Stimulated activated CD4-positive, alpha-beta T cell treated with anti-CD3 and anti-CD28 coated beads, TNF-alpha, amount 100 ng/mL, for 48 hours (primary cell): ENCODE data around the gene HRH1.
"Not testable (repeated sequence)": the region's sequence is repeated elsewhere in the genome, so short reads cannot be mapped to it uniquely, and the experiment has no call there.

Source experiments
- DNase-seq, 3 donors: peaks; one replicate each; pipeline ENCODE4 v3.0.0-alpha.2; 2020; ENCODE audit warnings: low read depth in 3 of 3

The HRH1 gene

GRCh38 chr3:11154036-11154952, at the start of gene HRH1:
TSS of gene HRH1 (plus strand) at chr3:11154493. CDS start at chr3:11259038, 104,545 bp downstream.
- DNase-seq: no peak

- DNase-seq: not testable (repeated sequence)
These were observed 41.0 kb upstream of the HRH1 start for GRCh38 chr3:11113316-11113715.

- DNase-seq: no peak
These were observed 38.7 kb upstream of the HRH1 start for GRCh38 chr3:11115548-11115947.

GRCh38 chr3:11116336-11117059, 37.8 kb upstream of the HRH1 start:
- DNase-seq: no peak

- no peak for DNase-seq
These were observed 36.7 kb upstream of the HRH1 start for GRCh38 chr3:11117591-11117990.

GRCh38 chr3:11118181-11118682, 36.1 kb upstream of the HRH1 start:
- DNase-seq: no peak

- no peak for DNase-seq
These were observed 34.0 kb upstream of the HRH1 start for GRCh38 chr3:11120091-11120805.

GRCh38 chr3:11126653-11127052, 27.6 kb upstream of the HRH1 start:
- no peak for DNase-seq

GRCh38 chr3:11128682-11129632, 25.3 kb upstream of the HRH1 start:
- no peak for DNase-seq

GRCh38 chr3:11130385-11130784, 23.9 kb upstream of the HRH1 start:
- DNase-seq: no peak

GRCh38 chr3:11131371-11131770, 22.9 kb upstream of the HRH1 start:
- no peak for DNase-seq

- DNase-seq: not testable (repeated sequence)
These were observed 22.4 kb upstream of the HRH1 start for GRCh38 chr3:11131886-11132285.

GRCh38 chr3:11132861-11133260, 21.4 kb upstream of the HRH1 start:
- DNase-seq: no peak

GRCh38 chr3:11134794-11135193, 19.5 kb upstream of the HRH1 start:
- DNase-seq: no peak

GRCh38 chr3:11136116-11136515, 18.2 kb upstream of the HRH1 start:
- DNase-seq: no peak

- no peak for DNase-seq
These were observed 17.3 kb upstream of the HRH1 start for GRCh38 chr3:11136830-11137626.

- no peak for DNase-seq
These were observed 16.7 kb upstream of the HRH1 start for GRCh38 chr3:11137627-11137959.

GRCh38 chr3:11138371-11138770, 15.9 kb upstream of the HRH1 start:
- DNase-seq: no peak

GRCh38 chr3:11140030-11140712, 14.1 kb upstream of the HRH1 start:
- DNase-seq: no peak

- no peak for DNase-seq
These were observed 13.6 kb upstream of the HRH1 start for GRCh38 chr3:11140713-11141104.
